AG04449 (cell line): ENCODE data around the gene RHO.

Experiments used
- CTCF ChIA-PET: fragments of 350-600 bp; formaldehyde crosslinking; extraction: SDS; loops from one replicate; lab custom pipeline; 2021; ENCODE audit warnings: antibody characterized with exemption; lab: Yijun Ruan, JAX
- POLR2A ChIA-PET: fragments of 400-600, 350-600 bp; formaldehyde crosslinking; extraction: SDS; loops from one replicate; lab custom pipeline; 2020; ENCODE audit warnings: antibody characterized with exemption, inconsistent platforms; lab: Yijun Ruan, JAX
- DNase-seq: peaks from one replicate; pipeline ENCODE4 v3.0.0-alpha.2; 2010; ENCODE audit warnings: low read depth, low spot score
- H3K4me3 ChIP-seq: 2 replicates; pipeline ENCODE4 v1.5.1; 2011; ENCODE audit warnings: low read depth, mild to moderate bottlenecking, control low read depth, low read length
- CTCF ChIP-seq: IDR thresholded peaks from one replicate; pipeline ENCODE4 v1.5.1; 2011; ENCODE audit warnings: mild to moderate bottlenecking, moderate library complexity, low read length, control low read depth, inconsistent platforms; ENCODE audit not compliant: insufficient read depth; ENCODE audit errors: missing control alignments

RHO gene

GRCh38 chr3:129505341-129505740 is 23.1 kb upstream of the RHO start:
- DNase-seq: no peak
- CTCF ChIA-PET: no interaction called here

GRCh38 chr3:129506231-129506742 is 22.2 kb upstream of the RHO start:
- POLR2A ChIA-PET: no interaction called here
- CTCF ChIA-PET: no interaction called here
- TF ChIP-seq CTCF: no peak
- DNase-seq: no peak
- H3K4me3 ChIP-seq: no peak overlapping the region

More at GRCh38 chr3:129505341-129505740, 23.1 kb upstream of the RHO start:
- no peak for TF ChIP-seq CTCF
- no peak overlapping the region for H3K4me3 ChIP-seq
- POLR2A ChIA-PET: no interaction called here

GRCh38 chr3:129507181-129507831 is 21.1 kb upstream of the RHO start:
- CTCF ChIA-PET: interaction anchor here (1.6 kb wide), 1 partner anchor 16 kb away, joined by 4 read pairs; no protein-coding TSS in a partner anchor
- no peak for DNase-seq
- POLR2A ChIA-PET: no interaction called here
- no peak overlapping the region for H3K4me3 ChIP-seq
- no peak for TF ChIP-seq CTCF

- ChIA-PET CTCF (interaction anchor here (1.1 to 1.2 kb wide), 2 partner anchors 10 to 137 kb away, joined by 3 to 4 read pairs; no protein-coding TSS in a partner anchor), POLR2A (no interaction called here)
- H3K4me3 ChIP-seq: no peak overlapping the region
- DNase-seq: no peak
- TF ChIP-seq CTCF: no peak
Observed at GRCh38 chr3:129512595-129512994, 15.8 kb upstream of the RHO start.

GRCh38 chr3:129513705-129514104 is 14.7 kb upstream of the RHO start:
- POLR2A ChIA-PET: no interaction called here
- DNase-seq: no peak
- TF ChIP-seq CTCF: no peak
- CTCF ChIA-PET: no interaction called here
- no peak overlapping the region for H3K4me3 ChIP-seq

GRCh38 chr3:129514110-129514509 is 14.3 kb upstream of the RHO start:
- ChIA-PET CTCF (no interaction called here), POLR2A (no interaction called here)
- no peak for DNase-seq
- no peak overlapping the region for H3K4me3 ChIP-seq
- TF ChIP-seq CTCF: no peak
